ENCODE data around the gene CWF19L2.
"Not testable (repeated sequence)": the region's sequence is repeated elsewhere in the genome, so short reads cannot be mapped to it uniquely, and the experiment has no call there.

Gene CWF19L2

GRCh38 chr11:107430525-107430924, 27.1 kb downstream of the CWF19L2 start:
- DNase-seq: no peak

DNA sequence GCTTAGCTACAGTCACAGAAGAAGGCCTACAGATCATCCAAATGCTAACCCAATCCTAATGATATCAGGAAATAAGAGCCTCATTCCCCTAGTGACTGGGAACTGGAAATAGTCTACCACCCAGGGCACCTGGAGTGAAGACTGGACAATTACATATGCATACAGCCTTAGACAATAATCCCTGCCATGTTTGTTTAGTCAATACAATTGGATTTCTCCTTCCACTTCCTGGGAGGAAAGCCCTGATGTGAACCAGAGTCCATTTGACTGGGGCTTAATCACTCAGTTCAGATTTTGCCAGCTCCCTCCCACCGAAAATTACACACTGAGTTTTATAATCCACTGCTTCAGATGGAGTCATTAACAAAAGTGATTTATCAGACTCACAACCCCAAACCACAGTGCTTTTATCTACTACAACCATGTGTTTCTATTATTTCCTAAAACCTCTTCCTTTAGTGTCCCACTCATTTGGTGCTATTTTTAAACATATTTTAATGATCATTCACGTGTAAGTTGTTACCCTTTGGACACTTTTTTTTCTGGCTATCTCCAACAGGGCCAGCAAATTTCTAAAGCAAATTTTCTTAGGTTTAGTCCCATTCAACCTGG, 29.9 kb downstream of the CWF19L2 start:
- peak; percentile 2 for DNase-seq

GRCh38 chr11:107413352-107413751, 44.3 kb downstream of the CWF19L2 start:
- DNase-seq: no peak

DNA sequence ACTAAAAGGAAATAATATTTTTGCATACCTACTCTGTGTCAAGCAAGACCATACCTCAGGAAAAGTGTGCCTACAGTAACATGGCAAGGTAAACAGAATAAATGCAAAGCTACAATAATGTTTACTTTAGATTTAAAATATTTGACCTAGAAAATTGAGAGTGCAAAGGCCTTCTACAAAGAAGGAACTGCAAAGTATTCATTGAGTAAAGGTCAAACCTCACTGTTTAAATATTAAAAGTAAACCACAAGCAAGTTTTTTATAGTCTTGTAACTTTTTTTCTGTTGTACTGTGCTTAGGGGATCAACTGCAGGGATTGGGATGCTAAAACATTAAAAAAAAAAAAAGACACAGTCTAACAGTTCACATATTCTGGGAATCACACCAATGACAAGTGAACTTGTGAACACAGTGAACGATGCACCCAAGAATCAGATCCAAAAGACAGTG, 48.8 kb downstream of the CWF19L2 start:
- DNase-seq: no peak

DNA sequence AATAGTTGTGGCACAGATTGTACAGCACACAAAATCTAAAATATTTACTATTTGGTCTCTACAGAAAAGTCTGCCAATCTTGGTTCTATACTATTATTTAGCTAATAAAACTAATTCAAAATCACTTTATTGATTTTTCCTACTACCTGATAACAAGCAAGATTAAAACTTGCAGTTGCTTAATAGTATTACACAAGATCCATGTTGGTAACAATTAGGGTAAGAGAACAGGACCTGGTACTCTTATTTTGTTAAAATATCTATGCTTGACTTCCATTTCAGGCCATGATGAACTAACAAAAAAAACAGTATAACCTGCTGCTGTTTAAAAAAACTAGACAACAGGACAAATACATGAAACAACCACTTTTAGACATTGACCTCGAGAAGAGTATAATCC, 52.4 kb downstream of the CWF19L2 start:
- no peak for DNase-seq

GRCh38 chr11:107401131-107401530, 56.5 kb downstream of the CWF19L2 start:
- not testable (repeated sequence) for DNase-seq

DNA sequence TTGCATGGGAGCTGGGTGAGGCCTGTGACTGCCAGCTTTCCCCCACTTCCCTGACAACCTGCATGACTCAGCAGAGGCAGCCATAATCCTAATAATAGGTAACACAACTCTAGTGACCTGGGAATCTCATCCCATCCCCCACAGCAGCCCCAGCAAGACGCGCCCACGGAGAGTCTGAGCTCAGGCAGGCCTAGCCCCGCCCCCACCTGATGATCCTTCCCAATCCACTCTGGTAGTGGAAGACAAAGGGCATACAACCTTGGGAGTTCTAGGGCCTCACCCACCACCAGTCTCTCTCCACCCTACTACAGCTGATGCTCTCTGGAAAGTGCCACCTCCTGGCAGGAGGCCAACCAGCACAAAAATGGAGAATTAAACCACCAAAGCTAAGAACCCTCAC, 60.3 kb downstream of the CWF19L2 start:
- DNase-seq: no peak

DNA sequence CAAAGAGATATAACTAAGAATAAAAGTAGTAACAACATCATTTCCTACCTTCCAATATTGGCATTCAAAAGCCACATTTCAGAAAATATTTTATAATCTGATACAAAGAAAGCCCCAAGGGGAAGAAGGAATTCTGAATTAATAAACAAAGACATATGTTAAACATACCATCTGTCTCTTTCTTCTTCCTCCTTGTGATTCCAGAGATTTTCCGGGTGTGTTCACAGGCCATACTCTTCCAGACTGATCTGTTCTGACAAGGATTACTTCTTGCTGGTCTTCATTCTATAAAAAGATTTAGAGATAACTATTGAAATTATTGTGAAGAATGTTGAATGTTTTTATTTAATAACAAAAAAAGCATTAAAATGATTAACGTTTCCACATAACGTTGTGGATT, 65.0 kb downstream of the CWF19L2 start:
- peak; percentile 10 for DNase-seq

GRCh38 chr11:107390701-107391100, 66.9 kb downstream of the CWF19L2 start:
- DNase-seq: not testable (repeated sequence)

GRCh38 chr11:107387666-107388065, 70.0 kb downstream of the CWF19L2 start:
- no peak for DNase-seq

DNA sequence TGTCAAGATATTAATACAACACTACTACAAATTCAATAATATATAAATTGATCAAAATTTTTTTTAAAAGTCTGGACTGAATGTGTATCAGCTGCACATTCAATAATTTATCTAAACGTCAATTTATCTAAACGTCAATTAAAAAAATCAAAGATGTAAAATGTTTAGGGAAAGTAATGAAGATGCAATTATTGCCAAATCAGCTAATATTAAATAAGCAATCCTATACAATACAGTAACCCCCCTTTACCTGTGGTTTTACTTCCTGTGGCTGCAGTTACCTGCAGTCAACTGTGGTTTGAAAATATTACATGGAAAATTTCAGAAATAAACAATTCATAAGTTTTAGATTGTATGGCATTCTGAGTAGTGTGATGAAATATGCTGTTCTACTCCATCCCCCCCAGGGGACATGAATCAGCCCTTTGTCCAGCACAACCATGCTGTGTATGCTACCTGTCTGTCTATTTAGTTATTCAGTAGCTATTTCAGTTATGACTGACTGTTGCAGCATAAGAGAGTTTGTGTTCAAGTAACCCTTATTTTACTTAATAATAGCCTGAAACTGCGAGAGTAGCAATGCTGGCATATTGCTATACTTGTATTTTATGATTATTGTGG, 72.2 kb downstream of the CWF19L2 start:
- DNase-seq: peak; percentile 73

- DNase-seq: no peak
Observed at GRCh38 chr11:107384144-107384852, 73.3 kb downstream of the CWF19L2 start.

- DNase-seq: no peak
Observed at GRCh38 chr11:107372439-107372838, 85.2 kb downstream of the CWF19L2 start.

DNA sequence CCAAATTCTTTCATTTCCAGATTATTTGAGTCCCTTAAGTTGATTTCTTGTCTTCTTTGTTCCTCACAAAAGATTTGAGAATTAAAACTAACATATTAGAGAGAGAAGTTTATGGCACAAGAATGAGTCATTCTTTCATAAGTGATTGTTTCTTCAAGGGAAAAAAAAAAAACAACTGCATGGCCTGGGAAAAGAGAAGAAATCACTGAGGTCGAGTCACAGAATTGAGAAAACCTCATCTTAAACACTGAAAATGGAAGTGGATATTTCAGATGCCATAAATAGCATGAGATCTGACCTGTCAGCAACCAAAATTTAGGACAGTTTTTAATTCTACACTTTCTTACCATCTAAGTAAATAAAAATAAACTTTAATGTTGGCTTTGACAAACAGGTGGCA, 87.2 kb downstream of the CWF19L2 start:
- DNase-seq: peak; percentile 10

DNA sequence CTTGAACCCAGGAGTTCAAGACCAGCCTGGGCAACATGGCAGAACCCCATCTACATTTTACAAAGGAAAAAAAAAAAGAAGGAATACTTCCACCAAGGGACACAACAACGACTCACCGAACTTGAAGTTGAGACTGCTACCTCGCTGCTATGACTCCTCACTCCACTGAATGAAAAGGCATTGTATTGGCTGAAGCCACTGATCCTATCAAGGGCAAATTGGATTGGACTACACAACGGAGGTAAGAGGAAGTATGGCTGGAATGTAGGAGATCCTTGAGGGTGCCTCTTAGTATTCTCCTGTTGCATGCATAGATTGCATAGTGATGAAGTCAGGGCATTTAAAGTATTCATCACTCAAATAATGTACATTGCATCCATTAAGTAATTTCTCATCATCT, 97.9 kb downstream of the CWF19L2 start:
- DNase-seq: peak; percentile 31

DNA sequence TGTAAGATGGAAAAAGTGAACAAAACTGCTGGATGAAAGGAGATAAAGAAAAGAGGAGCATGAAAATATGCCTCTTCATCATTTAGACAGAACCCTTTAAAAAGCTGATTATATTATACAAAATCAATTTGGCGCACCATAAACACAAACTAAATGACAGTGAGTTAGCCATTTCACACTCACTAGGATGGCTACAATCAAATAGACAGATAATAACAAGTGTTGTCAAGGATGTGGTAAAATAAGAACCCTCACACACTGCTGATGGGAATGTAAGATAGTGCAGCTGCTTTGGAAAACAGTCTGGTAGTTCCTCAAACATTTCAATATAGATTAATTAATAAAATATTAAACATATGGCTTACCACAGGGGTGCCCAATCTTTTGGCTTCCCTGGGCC, 99.7 kb downstream of the CWF19L2 start:
- no peak for DNase-seq

DNA sequence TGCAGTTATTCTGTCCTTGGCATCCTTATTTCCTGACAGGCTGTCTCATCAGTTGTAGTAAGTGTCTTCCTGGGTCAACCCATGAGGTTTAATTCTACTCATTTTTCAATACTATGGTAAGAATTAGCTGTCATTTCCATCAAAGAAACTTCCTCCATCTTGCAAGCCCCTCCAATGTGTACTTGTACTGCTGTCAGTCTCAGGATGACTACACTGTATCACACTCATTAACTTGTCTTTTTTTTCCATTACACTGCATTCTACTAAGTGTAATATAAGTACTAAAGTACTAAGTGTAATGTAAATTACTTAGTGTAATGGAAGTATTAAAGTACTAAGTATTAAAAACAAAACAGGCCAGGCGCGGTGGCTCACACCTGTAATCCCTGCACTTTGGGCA, 102.8 kb downstream of the CWF19L2 start:
- DNase-seq: no peak

DNA sequence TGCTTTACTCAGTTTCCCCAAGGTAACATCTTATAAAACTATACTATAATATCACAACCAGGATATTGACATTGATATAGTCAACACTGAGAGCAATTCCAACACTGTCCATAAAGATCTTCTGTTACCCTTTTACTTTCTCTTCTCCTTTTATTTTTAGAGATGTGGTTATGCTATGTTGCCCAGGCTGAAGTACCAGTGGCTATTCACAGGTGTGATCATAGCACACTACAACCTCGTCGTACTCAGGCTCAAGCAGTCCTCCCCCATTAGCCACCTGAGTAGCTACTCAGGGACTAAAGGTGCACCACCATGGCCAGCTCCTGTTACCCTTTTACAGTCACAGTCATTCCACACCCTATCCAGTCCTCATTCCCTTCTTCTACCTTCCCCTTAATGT, 119.7 kb downstream of the CWF19L2 start:
- no peak for DNase-seq

- no peak for DNase-seq
Observed at GRCh38 chr11:107331728-107332127, 125.9 kb downstream of the CWF19L2 start.

- DNase-seq: no peak
Observed at GRCh38 chr11:107329164-107329563, 128.5 kb downstream of the CWF19L2 start.

DNA sequence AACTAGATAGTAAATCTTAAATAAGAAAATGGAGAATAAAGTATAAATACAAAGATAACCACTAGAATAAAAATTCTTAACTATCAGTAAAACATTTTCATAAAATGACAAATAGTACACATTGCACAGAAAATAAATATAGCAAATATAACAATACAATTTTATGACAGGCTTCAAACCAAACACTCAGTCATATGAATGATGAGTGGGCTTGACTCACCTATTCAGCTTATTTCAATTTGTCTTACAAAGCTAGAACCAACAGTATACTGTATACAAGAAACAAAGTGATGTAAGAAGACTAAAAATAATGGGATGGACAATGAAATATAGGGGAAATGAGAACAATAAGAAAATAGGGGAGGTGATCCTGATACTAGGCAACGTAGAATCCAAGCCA, 141.2 kb downstream of the CWF19L2 start:
- no peak for DNase-seq

DNA sequence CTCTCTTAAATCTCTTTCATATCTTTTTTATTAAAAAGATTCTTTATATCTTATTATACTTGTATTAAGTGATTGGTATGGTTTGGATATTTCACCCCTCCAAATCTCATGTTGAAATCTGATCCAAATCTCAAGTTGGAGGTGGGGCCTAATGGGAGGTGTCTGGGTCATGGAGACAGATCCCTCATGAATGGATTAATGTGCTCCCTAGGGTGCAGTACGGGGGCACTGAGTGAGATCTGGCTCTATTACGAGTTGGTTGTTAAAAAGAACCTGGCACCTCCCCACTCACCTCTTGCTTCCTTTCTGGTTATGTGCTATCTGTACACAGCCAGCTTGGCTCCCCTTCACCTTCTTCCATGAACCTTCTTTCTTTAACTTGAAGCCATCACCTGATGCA, 149.6 kb downstream of the CWF19L2 start:
- DNase-seq: no peak

DNA sequence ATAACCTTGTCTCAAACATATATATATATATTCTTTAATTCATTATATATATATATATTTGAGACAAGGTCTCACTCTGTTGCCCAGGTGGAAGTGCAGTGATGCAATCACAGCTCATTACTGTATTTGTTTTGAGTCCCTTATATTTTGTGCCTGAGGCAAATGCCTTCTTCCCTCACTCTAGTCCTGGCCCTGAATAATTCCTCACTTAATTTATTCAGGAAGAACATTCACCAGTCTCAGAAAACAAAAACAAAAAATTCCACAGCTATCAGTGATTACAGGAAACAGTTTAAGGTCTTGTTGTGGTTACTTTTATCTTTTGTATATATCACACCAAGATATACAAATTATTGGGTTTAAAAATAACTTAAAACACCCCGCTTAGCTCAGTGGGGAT, 155.7 kb downstream of the CWF19L2 start:
- no peak for DNase-seq

DNA sequence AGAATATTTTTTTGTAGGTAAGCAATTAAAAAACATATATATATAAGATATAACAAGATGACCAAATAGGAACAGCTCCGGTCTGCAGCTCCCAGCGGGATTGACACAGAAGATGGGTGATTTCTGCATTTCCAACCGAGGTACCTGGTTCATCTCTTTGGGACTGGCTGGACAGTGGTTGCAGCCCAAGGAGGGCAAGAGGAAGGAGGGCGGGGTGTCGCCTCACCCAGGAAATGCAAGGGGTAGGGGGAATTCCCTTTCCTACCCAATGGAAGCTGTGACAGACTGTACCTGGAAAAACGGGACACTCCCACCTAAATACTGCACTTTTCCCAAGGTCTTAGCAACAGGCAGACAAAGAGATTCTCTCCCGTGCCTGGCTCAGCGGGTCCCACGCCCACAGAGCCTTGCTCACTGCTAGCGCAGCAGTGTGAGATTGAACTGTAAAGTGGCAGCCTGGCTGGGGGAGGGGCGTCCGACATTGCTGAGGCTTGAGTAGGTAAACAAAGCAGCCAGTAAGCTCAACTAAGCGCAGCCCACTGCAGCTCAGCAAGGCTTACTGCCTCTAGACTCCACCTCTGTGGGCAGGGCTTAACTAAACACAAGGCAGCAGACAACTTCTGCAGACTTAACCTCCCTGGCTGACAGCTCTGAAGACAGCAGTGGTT, 163.8 kb downstream of the CWF19L2 start:
- DNase-seq: no peak

Data from fibroblast of upper back skin (primary cell).